Upper lobe of left lung (tissue), 6 donors: Measurements from ENCODE around the gene KLF2. TPM values are rescaled to one million over a fixed set of nuclear protein-coding genes. Genes with fewer than 3 reads are reported as not detected.

Experiments used
- ATAC-seq, 2 donors: fragments of 200-7000 bp; cut with Tn5 transposase; one replicate each; pipeline ENCODE4 v1.9.1; 2022; ENCODE audit warnings: mild to moderate bottlenecking in 2 of 2, moderate library complexity in 2 of 2; ENCODE audit not compliant: low FRiP score in 2 of 2
- DNase-seq, 2 donors: peaks; one replicate each; pipeline ENCODE4 v3.0.0-alpha.2; 2019 to 2020
- H3K27ac ChIP-seq, 4 donors: fragments of 200-600 bp; sonication (generic); one replicate each; pipeline ENCODE4 v1.5.1; 2016 to 2019
- H3K27me3 ChIP-seq, 4 donors: fragments of 200-600 bp; sonication (generic); one replicate each; pipeline ENCODE4 v1.5.1; 2017 to 2019
- H3K36me3 ChIP-seq, 4 donors: fragments of 200-600 bp; sonication (generic); one replicate each; pipeline ENCODE4 v1.5.1; 2016 to 2019
- H3K4me1 ChIP-seq, 4 donors: fragments of 200-600 bp; sonication (generic); one replicate each; pipeline ENCODE4 v1.5.1; 2018 to 2019
- H3K4me3 ChIP-seq, 4 donors: fragments of 200-600 bp; sonication (generic); one replicate each; pipeline ENCODE4 v1.5.1; 2017 to 2019; ENCODE audit warnings: mild to moderate bottlenecking in 2 of 4, moderate library complexity in 1 of 4
- H3K9me3 ChIP-seq, 4 donors: fragments of 200-600 bp; sonication (generic); one replicate each; pipeline ENCODE4 v1.5.1; 2018 to 2019
- CTCF ChIP-seq, 6 experiments: fragments of 450-650 bp in 4 of 6; fragments of 200-600 bp in 2 of 6; sonication (generic) in 2 of 6; IDR thresholded peaks; one replicate each; pipeline ENCODE4 v1.5.1; 2016 to 2019; ENCODE audit warnings: antibody characterized with exemption in 6 of 6
- EP300 ChIP-seq, 4 donors: sonication (generic); formaldehyde crosslinking; IDR thresholded peaks; one replicate each; pipeline ENCODE4 v1.5.1; 2017; ENCODE audit warnings: antibody characterized with exemption in 4 of 4, control low read depth in 2 of 4
- POLR2A ChIP-seq, 4 donors: fragments of 450-650 bp; IDR thresholded peaks; one replicate each; pipeline ENCODE4 v1.5.1; 2016 to 2017; ENCODE audit warnings: antibody characterized with exemption in 4 of 4, mild to moderate bottlenecking in 2 of 4
- POLR2AphosphoS5 ChIP-seq, 2 donors: sonication (generic); formaldehyde crosslinking; IDR thresholded peaks; one replicate each; pipeline ENCODE4 v1.5.1; 2017; ENCODE audit warnings: antibody characterized with exemption in 2 of 2
- WGBS, 2 donors: methylation state at CpG; one replicate each; pipeline ENCODE4 v1.1.5; 2017 to 2018; 5-methylcytosine and 5-hydroxymethylcytosine counted together
- total RNA-seq, 6 donors: library from RNA; depleted of rRNA in 4 of 6; stranded (reverse); fragments of >200 nt in 4 of 6; gene quantifications; one replicate each; pipeline versions ENCODE4 v1.1.0 to v1.2.1, GENCODE V29; 2016 to 2021
- donor health status: DM: no; HTN: no; CAD: no; lungs with moderate emphysema.
- donor health status: DM: no; HTN: yes; CAD: no; lungs with severe emphysema.

The KLF2 gene
- total RNA-seq, 6 donors from 2014 or later: 26.2 to 298 (median 75.8) TPM

GRCh38 chr19:16306728-16307402 is 17.8 kb upstream of the KLF2 start:
- no peaks in the 10 kb centered on the region for H3K36me3 ChIP-seq
- no peak overlapping the region for H3K4me3 ChIP-seq
- TF ChIP-seq EP300 (IDR thresholded peaks at IDR 0.05): no peak
- TF ChIP-seq POLR2A (IDR thresholded peaks at IDR 0.05): no peak
- TF ChIP-seq POLR2AphosphoS5 (IDR thresholded peaks at IDR 0.05): no peak
- TF ChIP-seq CTCF (IDR thresholded peaks at IDR 0.05): no peak
- H3K4me1 ChIP-seq: peaks cover 0 to 9% (median 4%) of the 10 kb centered on the region in 4 donors
- no peak for ATAC-seq
- peak in 1 of 2 donors; percentile 62 for DNase-seq
- H3K9me3 ChIP-seq: no peaks in the 10 kb centered on the region
- no peak overlapping the region for H3K27ac ChIP-seq
- 88 to 94% methylated on average over 17 to 21 of the region's 21 CpGs for WGBS, 2 donors
- H3K27me3 ChIP-seq: no peaks in the 10 kb centered on the region

- peaks cover 0 to 9% (median 4%) of the 10 kb centered on the region in 4 donors for H3K4me1 ChIP-seq
- TF ChIP-seq CTCF (IDR thresholded peaks at IDR 0.05) (no peak), POLR2AphosphoS5 (IDR thresholded peaks at IDR 0.05) (no peak), EP300 (IDR thresholded peaks at IDR 0.05) (no peak), POLR2A (IDR thresholded peaks at IDR 0.05) (no peak)
- ATAC-seq: no peak
Measured at GRCh38 chr19:16308081-16308480, 16.5 kb upstream of the KLF2 start.

GRCh38 chr19:16309643-16310042 is 15.0 kb upstream of the KLF2 start:
- no peak for ATAC-seq
- Histone ChIP-seq H3K4me3 (no peak overlapping the region), H3K36me3 (no peaks in the 10 kb centered on the region), H3K27ac (no peak overlapping the region), H3K27me3 (no peaks in the 10 kb centered on the region), H3K4me1 (peaks cover under 1 to 9% (median 4%) of the 10 kb centered on the region in 4 donors), H3K9me3 (no peaks in the 10 kb centered on the region)
- TF ChIP-seq POLR2A (IDR thresholded peaks at IDR 0.05) (no peak), POLR2AphosphoS5 (IDR thresholded peaks at IDR 0.05) (no peak), CTCF (IDR thresholded peaks at IDR 0.05) (no peak), EP300 (IDR thresholded peaks at IDR 0.05) (no peak)
- 17 to 80% methylated on average over 3 of the region's 3 CpGs for WGBS, 2 donors
- no peak for DNase-seq

More at GRCh38 chr19:16308081-16308480, 16.5 kb upstream of the KLF2 start:
- 99 to 100% methylated on average over 5 of the region's 5 CpGs for WGBS, 2 donors
- no peaks in the 10 kb centered on the region for H3K36me3 ChIP-seq
- H3K27ac ChIP-seq: no peak overlapping the region
- H3K27me3 ChIP-seq: no peaks in the 10 kb centered on the region
- no peak overlapping the region for H3K4me3 ChIP-seq
- no peak for DNase-seq
- no peaks in the 10 kb centered on the region for H3K9me3 ChIP-seq

GRCh38 chr19:16315825-16316505 is 8.7 kb upstream of the KLF2 start:
- no peak overlapping the region for H3K4me3 ChIP-seq
- DNase-seq: peak in 1 of 2 donors; percentile 51
- peak; percentile 44 to 90 for ATAC-seq
- TF ChIP-seq POLR2AphosphoS5 (IDR thresholded peaks at IDR 0.05) (peak; percentile 30 to 93), CTCF (IDR thresholded peaks at IDR 0.05) (no peak), EP300 (IDR thresholded peaks at IDR 0.05) (peak in 2 of 4 donors; percentile 29 to 55), POLR2A (IDR thresholded peaks at IDR 0.05) (no peak)
- WGBS, 2 donors: 40 to 53% methylated on average over 10 to 13 of the region's 13 CpGs
- no peaks in the 10 kb centered on the region for H3K27me3 ChIP-seq
- H3K9me3 ChIP-seq: no peaks in the 10 kb centered on the region
- no peaks in the 10 kb centered on the region for H3K36me3 ChIP-seq
- H3K4me1 ChIP-seq: peaks cover 26 to 37% (median 34%) of the 10 kb centered on the region in 4 donors
- H3K27ac ChIP-seq: peak overlapping the region; percentile 68 to 87 (median 77)
